ACC112 (cell line): ENCODE data around the gene ANXA6.

Experiments used
- H2AFZ ChIP-seq: fragments of 200-600 bp; sonication (generic); one replicate; pipeline ENCODE4 v1.6.0; 2017; ENCODE audit warnings: antibody characterized with exemption, low read length; ENCODE audit not compliant: unreplicated experiment
- H3K27ac ChIP-seq: fragments of 200-600 bp; sonication (generic); 2 replicates; pipeline ENCODE4 v1.5.1; 2014; ENCODE audit warnings: low read depth, mild to moderate bottlenecking, antibody characterized with exemption, low read length, moderate library complexity
- H3K27me3 ChIP-seq: fragments of 200-600 bp; sonication (generic); 2 replicates; pipeline ENCODE4 v1.6.1; 2014; ENCODE audit warnings: mild to moderate bottlenecking, antibody characterized with exemption, low read length, moderate library complexity, mixed read lengths; ENCODE audit not compliant: insufficient read depth
- H3K36me3 ChIP-seq: fragments of 200-600 bp; sonication (generic); 2 replicates; pipeline ENCODE4 v1.6.1; 2016; ENCODE audit warnings: mild to moderate bottlenecking, antibody characterized with exemption, low read length, moderate library complexity, mixed read lengths; ENCODE audit not compliant: insufficient read depth
- H3K4me1 ChIP-seq: fragments of 200-600 bp; sonication (generic); one replicate; pipeline ENCODE4 v1.6.1; 2016; ENCODE audit warnings: low read length, mixed read lengths; ENCODE audit not compliant: insufficient read depth, unreplicated experiment, control insufficient read depth
- H3K4me3 ChIP-seq: fragments of 200-600 bp; sonication (generic); 2 replicates; pipeline ENCODE4 v1.5.1; 2014; ENCODE audit warnings: mild to moderate bottlenecking, low read depth, low read length
- H3K79me2 ChIP-seq: fragments of 200-600 bp; sonication (generic); one replicate; pipeline ENCODE4 v1.6.0; 2016; ENCODE audit warnings: low read length; ENCODE audit not compliant: control insufficient read depth, unreplicated experiment, insufficient read depth

ANXA6 gene

DNA sequence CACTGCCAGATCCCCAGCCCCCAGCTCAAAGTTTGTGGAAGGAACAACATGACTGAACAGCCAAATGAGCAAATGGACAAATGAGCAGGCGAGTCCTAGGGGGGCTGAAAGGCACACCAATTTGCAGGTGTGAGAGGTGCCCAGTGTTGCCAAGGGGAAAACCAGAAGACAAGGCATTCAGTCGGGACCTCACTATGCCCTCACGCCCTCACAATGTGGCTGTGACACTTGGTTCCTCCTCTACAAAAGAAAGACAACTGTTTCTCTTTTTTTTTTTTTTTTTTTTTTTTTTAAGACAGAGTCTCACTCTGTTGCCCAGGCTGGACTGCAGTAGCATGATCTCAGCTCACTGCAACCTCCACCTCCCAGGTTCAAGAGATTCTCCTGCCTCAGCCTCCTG, 104.7 kb downstream of the ANXA6 start:
- H3K4me3 ChIP-seq = no peak overlapping the region
- H3K27me3 ChIP-seq = no peaks in the 10 kb centered on the region
- H3K27ac ChIP-seq = no peak overlapping the region
- peaks cover 14% of the 10 kb centered on the region for H3K36me3 ChIP-seq
- no peaks in the 10 kb centered on the region for H3K79me2 ChIP-seq
- peaks cover 20% of the 10 kb centered on the region for H3K4me1 ChIP-seq
- no peak overlapping the region for H2AFZ ChIP-seq

DNA sequence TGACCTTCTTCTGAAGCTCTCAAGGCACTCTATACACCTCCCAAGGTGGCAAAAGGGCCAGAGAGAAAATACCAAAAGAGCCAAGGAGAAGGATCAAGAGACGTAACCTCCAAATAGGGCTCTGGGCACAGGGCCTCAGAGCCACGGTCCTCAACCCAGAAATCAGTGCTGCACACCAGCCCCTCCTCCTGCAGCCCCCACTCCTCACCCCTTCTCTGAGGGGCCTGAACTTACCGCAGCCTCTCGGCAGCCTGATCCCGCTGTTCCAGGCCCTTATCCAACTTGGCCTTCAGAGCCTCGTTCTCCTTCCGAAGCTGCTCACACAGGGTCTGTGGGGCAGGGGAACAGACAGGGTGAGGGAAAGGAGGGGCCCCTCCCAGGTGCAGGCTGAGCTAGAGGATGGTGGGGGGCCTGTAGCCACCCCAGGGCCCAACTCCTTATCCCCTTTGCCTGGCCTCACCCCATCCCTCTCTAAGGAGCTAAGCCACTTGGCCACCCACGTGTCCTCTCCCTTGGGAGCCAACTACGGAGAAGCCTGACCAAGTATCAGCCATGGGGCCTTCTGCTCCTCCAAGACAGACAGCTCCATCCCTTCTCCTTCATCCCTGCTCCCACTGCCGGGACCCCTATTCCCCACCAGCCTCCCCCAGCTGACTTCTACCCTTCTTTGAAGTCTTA, 105.5 kb downstream of the ANXA6 start:
- H3K4me1 ChIP-seq = peaks cover 20% of the 10 kb centered on the region
- no peak overlapping the region for H3K4me3 ChIP-seq
- no peak overlapping the region for H2AFZ ChIP-seq
- peaks cover 20% of the 10 kb centered on the region for H3K36me3 ChIP-seq
- no peak overlapping the region for H3K27ac ChIP-seq
- H3K79me2 ChIP-seq = no peaks in the 10 kb centered on the region
- no peaks in the 10 kb centered on the region for H3K27me3 ChIP-seq

DNA sequence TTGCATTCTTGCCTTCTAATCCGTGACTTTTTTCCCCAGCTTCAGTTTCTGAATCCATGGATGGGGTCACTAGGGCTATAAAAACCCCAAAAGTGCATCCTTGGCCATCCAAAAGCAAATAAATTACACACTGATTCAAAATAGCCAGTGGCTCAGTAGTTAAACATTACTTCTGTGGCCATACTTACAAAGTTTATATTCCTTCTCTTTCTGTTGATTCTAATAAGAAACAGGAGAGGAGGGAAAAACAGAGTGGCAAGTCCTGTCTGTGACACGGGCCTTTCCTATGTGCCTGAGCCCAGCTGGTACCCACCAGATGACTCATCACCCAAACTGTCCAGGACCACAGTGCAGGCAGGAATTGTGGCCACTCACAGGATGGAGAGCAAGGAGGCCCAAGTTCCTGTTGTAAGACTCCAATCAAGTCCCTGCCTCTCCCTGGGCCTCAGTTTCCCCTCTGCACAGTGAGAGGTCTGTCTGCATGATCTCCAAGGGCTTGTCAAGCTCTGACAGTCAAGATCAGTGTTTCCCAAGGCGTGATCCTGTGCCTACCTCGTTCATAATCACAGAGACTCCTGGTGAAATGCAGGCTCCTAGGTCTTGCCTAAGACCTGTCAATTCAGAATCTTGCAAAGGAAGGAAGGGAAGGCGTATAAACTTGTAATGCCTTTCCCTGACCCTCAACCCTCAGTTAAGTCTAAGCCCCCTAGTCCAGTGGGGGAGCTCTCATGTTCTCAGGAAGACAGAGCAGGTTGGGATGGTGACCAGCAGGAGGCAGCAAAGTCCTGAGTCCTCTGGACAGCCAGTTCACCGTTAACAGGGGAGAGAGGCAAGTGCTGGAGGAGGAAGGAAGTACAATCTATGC, 106.3 kb downstream of the ANXA6 start:
- H3K27me3 ChIP-seq = no peaks in the 10 kb centered on the region
- peaks cover 25% of the 10 kb centered on the region for H3K36me3 ChIP-seq
- no peak overlapping the region for H3K4me3 ChIP-seq
- no peak overlapping the region for H3K27ac ChIP-seq
- H2AFZ ChIP-seq = no peak overlapping the region
- H3K79me2 ChIP-seq = no peaks in the 10 kb centered on the region
- peaks cover 20% of the 10 kb centered on the region for H3K4me1 ChIP-seq
